ENCODE data around the gene RPS6KB1. TPM values are rescaled to one million over a fixed set of nuclear protein-coding genes. Genes with fewer than 3 reads are reported as not detected.
A peak's percentile ranks its signal among the peaks of the same experiment; 100 is the strongest.

RPS6KB1 gene
- total RNA-seq, 1 experiment from 2014 or later: 75.7 TPM

DNA sequence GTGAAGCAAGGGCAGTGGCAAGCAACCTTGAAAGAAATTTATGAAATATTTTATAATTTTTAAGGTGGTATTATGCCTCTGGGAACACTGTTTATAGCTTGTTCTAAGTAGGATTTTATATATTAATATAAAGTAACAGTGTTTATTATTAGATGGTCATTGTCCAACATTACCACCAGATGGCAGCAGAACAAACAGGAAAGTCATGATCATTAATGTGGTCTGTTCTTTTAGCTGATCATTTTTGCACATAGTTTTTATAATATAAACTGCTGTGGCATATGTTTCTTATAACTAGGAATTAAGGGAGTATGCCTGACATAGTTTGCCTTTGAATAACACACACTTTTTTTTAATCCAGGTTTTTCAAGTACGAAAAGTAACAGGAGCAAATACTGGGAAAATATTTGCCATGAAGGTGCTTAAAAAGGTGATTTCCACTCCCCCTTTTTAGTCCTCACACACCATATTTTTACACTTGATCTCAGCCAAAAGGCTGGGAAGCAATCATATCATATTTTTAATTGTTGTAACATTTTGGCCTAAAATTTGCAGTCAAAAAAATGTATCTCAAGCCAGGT, 21.4 kb downstream of the RPS6KB1 start:
- Histone ChIP-seq H3K4me1 (ENCODE audit: control insufficient read depth in 1 of 2, insufficient read depth in 2 of 2, low read length in 2 of 2) (no peaks in the 10 kb centered on the region), H2AFZ (ENCODE audit: low read depth, low read length, poor library complexity, severe bottlenecking) (no peak overlapping the region), H3K79me2 (ENCODE audit: insufficient read depth, low read length) (peaks cover 50% of the 10 kb centered on the region), H4K20me1 (ENCODE audit: insufficient read depth) (no peaks in the 10 kb centered on the region), H3K9me2 (ENCODE audit: insufficient read depth) (no peaks in the 10 kb centered on the region), H3K27ac (ENCODE audit: low read depth, low read length) (no peak overlapping the region), H3K4me3 (replicated peaks in 1 of 2; ENCODE audit: low read depth in 1 of 2, low read length in 2 of 2) (no peak overlapping the region), H3K9me3 (ENCODE audit: control insufficient read depth in 1 of 2, insufficient read depth in 1 of 2, low read depth in 1 of 2, low read length in 2 of 2) (no peaks in the 10 kb centered on the region), H3K27me3 (ENCODE audit: insufficient read depth, low read length) (no peaks in the 10 kb centered on the region), H3K4me2 (ENCODE audit: low read length) (no peak overlapping the region), H3K9ac (ENCODE audit: low read length) (no peak overlapping the region), H3K36me3 (ENCODE audit: control insufficient read depth in 1 of 2, insufficient read depth in 2 of 2, low read length in 2 of 2) (peaks cover 31 to 32% of the 10 kb centered on the region in 2 experiments)
- POLR2A ChIA-PET: interaction anchor here (1.4 kb wide), 1 partner anchor 21 kb away, joined by 4 read pairs; the partner anchor contains the start of genes RPS6KB1 and TUBD1
- no TSS peak for BruUV-seq (replicated peaks)
- TF ChIP-seq POLR2A (IDR thresholded peaks at IDR 0.05; ENCODE audit: borderline replicate concordance, extremely low read depth, insufficient read depth, insufficient read length) (no peak), SIN3A (IDR thresholded peaks at IDR 0.05; ENCODE audit: low read depth) (no peak), CEBPB (IDR thresholded peaks at IDR 0.05; ENCODE audit: low read depth) (0 out of 2 replicates have a peak, but pooled peaks have one; percentile 20), ZFX (IDR thresholded peaks at IDR 0.05) (no peak), EGR1 (IDR thresholded peaks at IDR 0.05; ENCODE audit: low read depth) (no peak), ZNF274 (IDR thresholded peaks at IDR 0.05; ENCODE audit: low read depth, low read length) (no peak), EZH2 (IDR thresholded peaks at IDR 0.05) (no peak), SRF (IDR thresholded peaks at IDR 0.05; ENCODE audit: low read depth) (no peak), SP1 (IDR thresholded peaks at IDR 0.05; ENCODE audit: low read depth) (no peak), JUND (IDR thresholded peaks at IDR 0.05) (no peak), RAD21 (IDR thresholded peaks at IDR 0.05; ENCODE audit: low read depth) (peak; percentile 74), POLR2AphosphoS5 (IDR thresholded peaks at IDR 0.05; ENCODE audit: low read depth, low read length) (no peak), ELF1 (IDR thresholded peaks at IDR 0.05; ENCODE audit: borderline replicate concordance, low read depth) (no peak), FOSL1 (IDR thresholded peaks at IDR 0.05; ENCODE audit: low read depth) (no peak), YY1 (IDR thresholded peaks at IDR 0.05; ENCODE audit: extremely low read depth, insufficient replicate concordance, low read depth, low read length) (no peak)
- TF ChIP-seq, protein P1, sequence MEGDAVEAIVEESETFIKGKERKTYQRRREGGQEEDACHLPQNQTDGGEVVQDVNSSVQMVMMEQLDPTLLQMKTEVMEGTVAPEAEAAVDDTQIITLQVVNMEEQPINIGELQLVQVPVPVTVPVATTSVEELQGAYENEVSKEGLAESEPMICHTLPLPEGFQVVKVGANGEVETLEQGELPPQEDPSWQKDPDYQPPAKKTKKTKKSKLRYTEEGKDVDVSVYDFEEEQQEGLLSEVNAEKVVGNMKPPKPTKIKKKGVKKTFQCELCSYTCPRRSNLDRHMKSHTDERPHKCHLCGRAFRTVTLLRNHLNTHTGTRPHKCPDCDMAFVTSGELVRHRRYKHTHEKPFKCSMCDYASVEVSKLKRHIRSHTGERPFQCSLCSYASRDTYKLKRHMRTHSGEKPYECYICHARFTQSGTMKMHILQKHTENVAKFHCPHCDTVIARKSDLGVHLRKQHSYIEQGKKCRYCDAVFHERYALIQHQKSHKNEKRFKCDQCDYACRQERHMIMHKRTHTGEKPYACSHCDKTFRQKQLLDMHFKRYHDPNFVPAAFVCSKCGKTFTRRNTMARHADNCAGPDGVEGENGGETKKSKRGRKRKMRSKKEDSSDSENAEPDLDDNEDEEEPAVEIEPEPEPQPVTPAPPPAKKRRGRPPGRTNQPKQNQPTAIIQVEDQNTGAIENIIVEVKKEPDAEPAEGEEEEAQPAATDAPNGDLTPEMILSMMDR (IDR thresholded peaks at IDR 0.05 in 2 of 3, conservative IDR thresholded peaks at IDR 0.05 in 1 of 3; ENCODE audit: borderline replicate concordance in 1 of 3, insufficient read depth in 1 of 3, low read depth in 2 of 3, low read length in 2 of 3): peak; percentile 65 to 76 (median 71); a peak in 5 of 6 replicates
- TF ChIP-seq, protein P2, sequence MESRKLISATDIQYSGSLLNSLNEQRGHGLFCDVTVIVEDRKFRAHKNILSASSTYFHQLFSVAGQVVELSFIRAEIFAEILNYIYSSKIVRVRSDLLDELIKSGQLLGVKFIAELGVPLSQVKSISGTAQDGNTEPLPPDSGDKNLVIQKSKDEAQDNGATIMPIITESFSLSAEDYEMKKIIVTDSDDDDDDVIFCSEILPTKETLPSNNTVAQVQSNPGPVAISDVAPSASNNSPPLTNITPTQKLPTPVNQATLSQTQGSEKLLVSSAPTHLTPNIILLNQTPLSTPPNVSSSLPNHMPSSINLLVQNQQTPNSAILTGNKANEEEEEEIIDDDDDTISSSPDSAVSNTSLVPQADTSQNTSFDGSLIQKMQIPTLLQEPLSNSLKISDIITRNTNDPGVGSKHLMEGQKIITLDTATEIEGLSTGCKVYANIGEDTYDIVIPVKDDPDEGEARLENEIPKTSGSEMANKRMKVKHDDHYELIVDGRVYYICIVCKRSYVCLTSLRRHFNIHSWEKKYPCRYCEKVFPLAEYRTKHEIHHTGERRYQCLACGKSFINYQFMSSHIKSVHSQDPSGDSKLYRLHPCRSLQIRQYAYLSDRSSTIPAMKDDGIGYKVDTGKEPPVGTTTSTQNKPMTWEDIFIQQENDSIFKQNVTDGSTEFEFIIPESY (IDR thresholded peaks at IDR 0.05; ENCODE audit: extremely low read depth, insufficient replicate concordance, low read length): no peak
- TF ChIP-seq, protein P3, sequence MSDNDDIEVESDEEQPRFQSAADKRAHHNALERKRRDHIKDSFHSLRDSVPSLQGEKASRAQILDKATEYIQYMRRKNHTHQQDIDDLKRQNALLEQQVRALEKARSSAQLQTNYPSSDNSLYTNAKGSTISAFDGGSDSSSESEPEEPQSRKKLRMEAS (IDR thresholded peaks at IDR 0.05): no peak
- TF ChIP-seq, protein P4, sequence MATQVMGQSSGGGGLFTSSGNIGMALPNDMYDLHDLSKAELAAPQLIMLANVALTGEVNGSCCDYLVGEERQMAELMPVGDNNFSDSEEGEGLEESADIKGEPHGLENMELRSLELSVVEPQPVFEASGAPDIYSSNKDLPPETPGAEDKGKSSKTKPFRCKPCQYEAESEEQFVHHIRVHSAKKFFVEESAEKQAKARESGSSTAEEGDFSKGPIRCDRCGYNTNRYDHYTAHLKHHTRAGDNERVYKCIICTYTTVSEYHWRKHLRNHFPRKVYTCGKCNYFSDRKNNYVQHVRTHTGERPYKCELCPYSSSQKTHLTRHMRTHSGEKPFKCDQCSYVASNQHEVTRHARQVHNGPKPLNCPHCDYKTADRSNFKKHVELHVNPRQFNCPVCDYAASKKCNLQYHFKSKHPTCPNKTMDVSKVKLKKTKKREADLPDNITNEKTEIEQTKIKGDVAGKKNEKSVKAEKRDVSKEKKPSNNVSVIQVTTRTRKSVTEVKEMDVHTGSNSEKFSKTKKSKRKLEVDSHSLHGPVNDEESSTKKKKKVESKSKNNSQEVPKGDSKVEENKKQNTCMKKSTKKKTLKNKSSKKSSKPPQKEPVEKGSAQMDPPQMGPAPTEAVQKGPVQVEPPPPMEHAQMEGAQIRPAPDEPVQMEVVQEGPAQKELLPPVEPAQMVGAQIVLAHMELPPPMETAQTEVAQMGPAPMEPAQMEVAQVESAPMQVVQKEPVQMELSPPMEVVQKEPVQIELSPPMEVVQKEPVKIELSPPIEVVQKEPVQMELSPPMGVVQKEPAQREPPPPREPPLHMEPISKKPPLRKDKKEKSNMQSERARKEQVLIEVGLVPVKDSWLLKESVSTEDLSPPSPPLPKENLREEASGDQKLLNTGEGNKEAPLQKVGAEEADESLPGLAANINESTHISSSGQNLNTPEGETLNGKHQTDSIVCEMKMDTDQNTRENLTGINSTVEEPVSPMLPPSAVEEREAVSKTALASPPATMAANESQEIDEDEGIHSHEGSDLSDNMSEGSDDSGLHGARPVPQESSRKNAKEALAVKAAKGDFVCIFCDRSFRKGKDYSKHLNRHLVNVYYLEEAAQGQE (IDR thresholded peaks at IDR 0.05; ENCODE audit: low read depth): no peak
- TF ChIP-seq, protein P5, sequence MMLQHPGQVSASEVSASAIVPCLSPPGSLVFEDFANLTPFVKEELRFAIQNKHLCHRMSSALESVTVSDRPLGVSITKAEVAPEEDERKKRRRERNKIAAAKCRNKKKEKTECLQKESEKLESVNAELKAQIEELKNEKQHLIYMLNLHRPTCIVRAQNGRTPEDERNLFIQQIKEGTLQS (IDR thresholded peaks at IDR 0.05): no peak
- ATAC-seq (peak; percentile 72), DNase-seq (ENCODE audit: low read depth, low spot score) (peak; percentile 19)
- intact Hi-C loops (cut with micrococcal nuclease): loop anchor here (5.0 kb wide), 1 partner anchor 123 kb away; no protein-coding TSS in a partner anchor
- CTCF ChIA-PET: interaction anchor here (0.6 to 2.2 kb wide), 31 partner anchors 9 to 355 kb away, joined by 3 to 28 read pairs (median 5); partner anchors contain the start of genes PTRH2, RNFT1, RPS6KB1 and TUBD1
- RAD21 ChIA-PET (ENCODE audit: low non-redundant PET in 1 of 2, low total read pairs in 2 of 2, uncharacterized antibody in 2 of 2, unreplicated experiment in 2 of 2): interaction anchor here (0.6 to 1.7 kb wide), 4 partner anchors 57 to 162 kb away, joined by 3 to 5 read pairs (median 3); no protein-coding TSS in a partner anchor
